Chondrocyte (in vitro differentiated cells): ENCODE data around the gene MMP15. TPM values are rescaled to one million over a fixed set of nuclear protein-coding genes. Genes with fewer than 3 reads are reported as not detected.
A peak's percentile ranks its signal among the peaks of the same experiment; 100 is the strongest.

Experiments used
- DNase-seq: peaks from one replicate; pipeline ENCODE4 v3.0.0; 2021; ENCODE audit warnings: mixed read lengths, low spot score
- H3K27ac Mint-ChIP-seq: one replicate; pipeline ENCODE4 v1.8.0; 2021; ENCODE audit warnings: mild to moderate bottlenecking, moderate library complexity, mixed read lengths; ENCODE audit not compliant: unreplicated experiment
- H3K27me3 Mint-ChIP-seq: 2 replicates; pipeline ENCODE4 v1.8.0; 2021; ENCODE audit warnings: low read depth, mixed read lengths
- H3K36me3 Mint-ChIP-seq: 2 replicates; pipeline ENCODE4 v1.8.0; 2021; ENCODE audit warnings: low read depth, mixed read lengths
- H3K4me1 Mint-ChIP-seq: 2 replicates; pipeline ENCODE4 v1.8.0; 2021; ENCODE audit warnings: low read depth, mild to moderate bottlenecking, mixed read lengths
- H3K4me3 Mint-ChIP-seq: one replicate; pipeline ENCODE4 v1.8.0; 2021; ENCODE audit warnings: mild to moderate bottlenecking, moderate library complexity, mixed read lengths; ENCODE audit not compliant: unreplicated experiment
- H3K9me3 Mint-ChIP-seq: 2 replicates; pipeline ENCODE4 v1.8.0; 2021; ENCODE audit warnings: low read depth, mixed read lengths
- CTCF ChIP-seq: fragments of 200-600 bp; sonication (generic); IDR thresholded peaks from 2 replicates; pipeline ENCODE4 v1.5.0; 2021; ENCODE audit warnings: antibody characterized with exemption, mild to moderate bottlenecking, moderate library complexity
- total RNA-seq: library from RNA; stranded (reverse); gene quantifications from 3 replicates; pipeline ENCODE4 v1.2.1, GENCODE V29; 2021

The MMP15 gene
- total RNA-seq, 1 donor from 2014 or later: 12.0 TPM

GRCh38 chr16:58021661-58022551 lies 3.6 kb upstream of the MMP15 start:
- no peaks in the 10 kb centered on the region for H3K9me3 Mint-ChIP-seq
- peaks cover 4% of the 10 kb centered on the region for H3K27me3 Mint-ChIP-seq
- H3K4me3 Mint-ChIP-seq: no peak overlapping the region
- H3K27ac Mint-ChIP-seq: peak overlapping the region; percentile 73
- peaks cover 23% of the 10 kb centered on the region for H3K4me1 Mint-ChIP-seq
- DNase-seq: peak; percentile 68
- TF ChIP-seq CTCF: no peak
- peaks cover 3% of the 10 kb centered on the region for H3K36me3 Mint-ChIP-seq

- Mint-ChIP-seq H3K4me1 (peaks cover 23% of the 10 kb centered on the region), H3K4me3 (no peak overlapping the region), H3K27me3 (peaks cover 4% of the 10 kb centered on the region), H3K9me3 (no peaks in the 10 kb centered on the region), H3K27ac (peak overlapping the region; percentile 73), H3K36me3 (peaks cover 3% of the 10 kb centered on the region)
- no peak for TF ChIP-seq CTCF
- DNase-seq: peak; percentile 68
Measured at GRCh38 chr16:58022601-58023371, 2.8 kb upstream of the MMP15 start.

DNA sequence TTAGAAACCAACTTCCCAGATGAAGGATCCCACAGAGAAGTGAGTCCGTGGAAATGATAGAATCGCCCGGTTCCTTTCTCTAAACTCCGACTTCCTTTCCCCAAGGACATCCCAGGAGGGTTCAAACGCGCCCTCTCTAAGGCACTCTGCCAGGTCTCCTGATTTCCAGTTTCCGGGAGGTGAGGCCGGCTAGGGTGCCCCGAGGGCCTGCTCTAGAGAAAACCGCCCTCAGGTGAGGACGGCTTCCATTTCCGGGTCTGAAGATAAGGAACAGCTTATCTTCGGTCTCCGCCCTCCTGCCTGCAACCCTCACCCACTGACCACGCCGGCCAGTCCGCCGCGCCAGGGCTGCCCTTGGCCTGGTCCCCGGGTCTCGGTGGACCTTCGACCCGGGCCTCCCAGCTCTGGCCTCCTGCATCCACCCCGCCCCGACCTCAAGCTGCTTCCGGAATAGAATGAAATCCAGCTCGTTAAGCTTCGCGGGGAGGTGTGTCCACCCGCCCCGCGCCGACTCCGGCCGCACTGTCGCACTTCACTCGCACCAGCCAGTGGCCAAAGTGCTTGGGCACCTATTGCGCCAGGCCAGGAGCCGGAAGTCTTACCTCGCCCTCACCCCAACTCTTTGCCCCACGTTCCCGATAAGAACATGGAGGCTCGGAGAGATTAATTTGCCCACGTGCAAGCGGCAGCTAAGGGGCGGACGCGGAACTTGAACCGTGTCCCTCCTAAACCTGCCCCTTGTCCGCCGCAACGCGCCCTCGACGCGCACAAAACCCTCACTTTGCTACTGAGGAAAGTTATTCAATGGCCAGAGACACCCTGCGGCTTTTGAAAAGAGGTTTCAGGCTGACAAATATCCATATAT lies 836 bp upstream of the MMP15 start:
- Mint-ChIP-seq H3K36me3 (no peaks in the 10 kb centered on the region), H3K4me1 (peaks cover 23% of the 10 kb centered on the region), H3K27me3 (peaks cover 4% of the 10 kb centered on the region), H3K4me3 (peak overlapping the region; percentile 73), H3K9me3 (no peaks in the 10 kb centered on the region), H3K27ac (no peak overlapping the region)
- no peak for TF ChIP-seq CTCF
- peak; percentile 64 for DNase-seq

DNA sequence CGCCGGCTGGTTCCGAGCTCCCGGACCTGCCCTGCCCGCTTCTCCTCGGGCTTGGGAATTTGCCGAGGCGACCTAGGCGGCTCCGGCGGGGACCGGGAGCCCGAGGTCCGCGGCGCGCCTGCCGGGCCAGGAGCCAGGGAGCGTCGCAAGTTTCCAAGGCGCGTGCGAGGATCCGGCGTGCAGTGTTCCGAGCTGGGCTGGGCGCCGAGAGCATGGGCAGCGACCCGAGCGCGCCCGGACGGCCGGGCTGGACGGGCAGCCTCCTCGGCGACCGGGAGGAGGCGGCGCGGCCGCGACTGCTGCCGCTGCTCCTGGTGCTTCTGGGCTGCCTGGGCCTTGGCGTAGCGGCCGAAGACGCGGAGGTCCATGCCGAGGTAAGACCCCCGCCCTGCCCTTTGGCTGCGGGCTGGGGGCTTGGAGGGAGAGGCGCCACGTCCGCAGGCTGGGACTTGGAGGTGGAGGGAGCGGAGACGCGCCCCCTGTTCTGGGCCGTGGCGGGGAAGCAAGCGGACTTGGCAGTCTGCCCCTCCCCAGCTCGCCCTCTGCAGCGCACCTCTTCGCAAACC lies 668 bp downstream of the MMP15 start:
- Mint-ChIP-seq H3K4me1 (peaks cover 23% of the 10 kb centered on the region), H3K36me3 (no peaks in the 10 kb centered on the region), H3K27ac (no peak overlapping the region), H3K9me3 (no peaks in the 10 kb centered on the region), H3K4me3 (peak overlapping the region; percentile 58), H3K27me3 (peaks cover 4% of the 10 kb centered on the region)
- TF ChIP-seq CTCF: peak; percentile 39
- DNase-seq: peak; percentile 92
